HG02759 (cell line): ENCODE results near the gene CDH22.

ENCODE experiments used
- ATAC-seq: cut with Tn5 transposase; IDR thresholded peaks from one replicate; pipeline ENCODE4 v1.9.1; 2021; ENCODE audit warnings: mild to moderate bottlenecking, moderate library complexity; ENCODE audit not compliant: unreplicated experiment

CDH22 gene

GRCh38 chr20:46219190-46219589 lies 89.1 kb downstream of the CDH22 start:
- no peak for ATAC-seq

GRCh38 chr20:46218656-46219055 lies 89.6 kb downstream of the CDH22 start:
- no peak for ATAC-seq

DNA sequence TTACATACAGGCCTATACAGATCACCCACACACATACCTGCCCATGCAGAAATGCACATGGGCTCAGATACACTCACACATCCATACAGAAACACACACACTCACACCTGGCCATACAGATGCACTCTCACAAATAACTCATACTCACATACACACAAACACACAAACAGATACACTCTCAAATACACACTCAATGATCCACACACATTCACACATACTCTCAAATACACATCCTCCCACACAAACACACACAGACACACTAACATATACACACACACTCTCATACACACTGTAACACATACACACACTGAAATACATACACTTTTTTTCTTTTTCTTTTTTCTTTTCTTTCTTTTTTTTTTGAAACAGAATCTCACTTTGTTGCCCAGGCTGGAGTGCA lies 90.7 kb downstream of the CDH22 start:
- ATAC-seq, result no peak

- no peak for ATAC-seq
Observed at GRCh38 chr20:46216770-46217464, 91.4 kb downstream of the CDH22 start.

DNA sequence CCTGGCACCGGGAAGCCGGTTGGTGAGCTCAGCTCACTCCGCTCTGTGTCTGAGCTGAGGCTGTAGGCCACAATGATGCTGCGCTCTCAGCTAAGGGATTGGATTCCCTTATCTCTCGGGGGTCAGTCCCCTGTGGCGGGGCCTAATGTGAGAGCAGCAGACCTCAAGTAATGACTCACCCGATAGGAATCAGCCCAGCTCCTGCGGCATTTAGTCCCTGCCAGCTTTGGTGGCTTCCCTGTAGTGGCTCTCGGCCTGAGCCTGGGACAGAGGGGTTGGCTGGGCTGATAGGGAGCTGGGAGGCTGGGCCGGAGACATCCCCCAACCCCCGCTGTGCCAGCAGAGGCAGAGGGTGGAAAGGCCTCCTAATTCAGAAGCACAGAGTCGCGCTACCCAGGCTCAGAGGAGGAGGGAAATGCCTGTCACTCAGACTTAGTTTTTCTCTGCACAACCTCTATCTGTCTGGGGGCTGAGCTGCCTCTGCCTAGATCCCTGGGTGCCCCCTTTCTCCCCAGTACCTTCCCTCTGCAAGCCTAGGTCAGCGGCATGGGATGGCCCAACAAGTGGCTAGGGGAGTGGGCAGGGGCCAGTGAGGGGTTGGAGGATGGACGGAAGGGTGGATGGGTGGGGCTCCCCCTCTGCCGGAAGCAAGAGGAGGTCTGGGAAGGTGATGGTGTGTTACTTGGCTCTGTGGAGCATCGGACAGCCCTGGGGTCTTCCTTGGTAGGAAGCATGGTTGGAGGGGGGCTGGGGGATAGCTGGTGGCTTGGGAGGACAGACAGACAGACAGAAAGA lies 92.2 kb downstream of the CDH22 start:
- no peak for ATAC-seq

DNA sequence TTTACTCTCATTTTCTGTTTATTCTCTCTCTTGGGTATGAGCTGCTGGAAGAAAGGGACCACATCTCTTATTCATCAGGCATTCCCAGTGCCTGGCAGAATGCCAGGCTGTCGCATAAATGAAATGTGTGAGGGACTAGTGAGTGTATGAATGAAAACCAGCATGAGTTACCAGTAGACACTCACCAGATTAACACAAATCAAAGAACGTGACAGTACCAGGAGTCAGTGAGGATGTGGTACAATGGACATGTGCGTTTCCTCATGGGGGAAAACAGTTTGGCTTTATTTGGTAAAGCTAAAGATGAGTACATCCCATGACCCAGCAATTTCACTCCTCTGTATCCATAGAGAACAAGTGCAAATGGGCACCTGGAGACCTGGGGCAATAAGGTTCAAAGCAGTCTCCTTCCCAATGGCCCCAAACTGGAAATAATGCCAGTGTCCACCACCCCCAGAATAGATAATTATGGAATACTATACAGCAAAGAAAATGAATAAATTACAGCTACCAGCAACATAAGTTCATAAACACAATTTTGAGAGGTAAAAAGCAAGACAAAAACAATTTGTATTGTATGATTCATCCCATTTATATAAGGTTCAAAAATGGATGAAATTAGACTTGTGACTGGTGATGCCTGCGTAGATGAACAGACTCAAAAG lies 93.3 kb downstream of the CDH22 start:
- ATAC-seq, result no peak

DNA sequence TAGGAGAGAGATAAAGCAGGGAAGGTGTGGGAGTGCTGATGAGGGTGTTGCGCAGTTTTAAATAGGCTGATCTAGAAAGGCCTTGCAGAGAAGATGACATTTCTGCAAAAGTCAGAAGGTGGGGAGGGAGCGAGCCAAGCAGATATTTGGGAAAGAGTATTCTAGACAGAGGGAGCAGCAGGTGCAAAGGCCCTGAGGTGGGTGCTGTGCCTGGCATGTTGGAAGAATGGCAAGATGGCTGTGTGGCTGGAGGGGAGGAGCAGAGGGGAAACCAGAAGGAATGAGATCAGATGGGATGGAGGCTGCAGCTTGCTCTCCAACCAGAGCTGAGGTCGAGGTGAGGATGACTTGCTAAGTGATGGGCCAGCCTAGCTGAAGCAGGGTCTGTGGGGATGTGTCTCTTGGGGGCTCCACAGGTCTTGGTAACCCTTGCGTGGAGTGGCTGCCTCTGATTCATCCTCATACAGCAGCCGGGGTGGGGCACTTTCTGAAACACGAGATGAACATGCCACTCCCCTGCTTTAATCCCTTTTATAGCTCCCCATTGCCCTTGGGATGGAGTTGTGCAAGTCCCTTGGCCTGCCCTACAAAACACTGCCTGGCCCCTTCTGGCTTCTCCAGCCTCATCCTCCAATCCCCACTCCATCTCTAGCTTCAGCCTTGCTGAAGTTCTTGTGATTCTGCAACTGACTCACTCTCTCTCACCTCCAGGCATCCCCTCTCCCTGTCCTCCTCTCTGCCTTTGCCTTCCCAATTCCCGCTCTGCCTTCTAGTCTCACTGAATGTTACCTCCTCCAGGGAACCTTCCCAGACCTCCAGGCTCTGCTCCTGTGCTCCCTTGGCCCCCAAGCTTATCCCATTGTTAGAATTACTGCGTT lies 94.1 kb downstream of the CDH22 start:
- ATAC-seq, result no peak

GRCh38 chr20:46212876-46213275 lies 95.4 kb downstream of the CDH22 start:
- no peak for ATAC-seq

DNA sequence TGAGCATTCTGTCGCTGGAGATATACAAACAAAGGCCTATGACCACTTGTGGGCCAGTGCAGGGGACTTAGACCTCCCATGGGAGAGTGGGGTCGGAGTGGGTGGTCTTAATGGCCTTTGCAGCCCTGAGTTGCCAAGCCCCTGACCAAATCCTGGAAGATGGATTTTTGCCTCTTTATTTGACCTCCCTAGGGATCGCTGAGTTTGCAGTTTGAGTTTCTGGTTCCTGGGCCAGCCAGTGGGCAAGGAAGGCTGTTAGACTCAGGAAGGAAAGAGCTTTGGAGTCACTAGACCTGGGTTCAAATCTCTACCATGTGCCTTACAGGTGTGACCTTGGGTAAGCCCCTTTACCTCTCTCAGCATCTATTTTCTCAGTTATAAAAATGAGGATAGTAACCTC lies 96.0 kb downstream of the CDH22 start:
- no peak for ATAC-seq

DNA sequence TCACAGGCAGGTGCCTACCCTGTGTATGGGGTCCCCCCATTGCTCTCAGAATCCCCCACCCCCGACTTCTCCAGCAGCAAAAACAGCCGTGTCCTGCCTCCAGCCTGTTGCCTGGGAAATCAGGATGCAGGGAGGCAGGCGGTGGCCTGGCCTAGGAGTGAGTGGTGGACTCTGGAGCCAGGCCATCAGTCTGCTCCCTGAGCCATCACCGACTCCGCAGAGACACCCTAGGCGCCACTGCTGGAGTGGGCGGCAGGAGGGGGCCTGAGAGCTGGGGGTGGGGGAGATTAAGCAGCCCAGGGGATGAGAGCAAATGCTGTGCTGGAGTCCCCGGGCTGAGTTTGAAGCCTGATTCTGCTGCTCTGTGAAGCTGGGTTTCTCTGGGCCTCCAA lies 97.0 kb downstream of the CDH22 start:
- no peak for ATAC-seq

GRCh38 chr20:46210672-46211330 lies 97.5 kb downstream of the CDH22 start:
- no peak for ATAC-seq

DNA sequence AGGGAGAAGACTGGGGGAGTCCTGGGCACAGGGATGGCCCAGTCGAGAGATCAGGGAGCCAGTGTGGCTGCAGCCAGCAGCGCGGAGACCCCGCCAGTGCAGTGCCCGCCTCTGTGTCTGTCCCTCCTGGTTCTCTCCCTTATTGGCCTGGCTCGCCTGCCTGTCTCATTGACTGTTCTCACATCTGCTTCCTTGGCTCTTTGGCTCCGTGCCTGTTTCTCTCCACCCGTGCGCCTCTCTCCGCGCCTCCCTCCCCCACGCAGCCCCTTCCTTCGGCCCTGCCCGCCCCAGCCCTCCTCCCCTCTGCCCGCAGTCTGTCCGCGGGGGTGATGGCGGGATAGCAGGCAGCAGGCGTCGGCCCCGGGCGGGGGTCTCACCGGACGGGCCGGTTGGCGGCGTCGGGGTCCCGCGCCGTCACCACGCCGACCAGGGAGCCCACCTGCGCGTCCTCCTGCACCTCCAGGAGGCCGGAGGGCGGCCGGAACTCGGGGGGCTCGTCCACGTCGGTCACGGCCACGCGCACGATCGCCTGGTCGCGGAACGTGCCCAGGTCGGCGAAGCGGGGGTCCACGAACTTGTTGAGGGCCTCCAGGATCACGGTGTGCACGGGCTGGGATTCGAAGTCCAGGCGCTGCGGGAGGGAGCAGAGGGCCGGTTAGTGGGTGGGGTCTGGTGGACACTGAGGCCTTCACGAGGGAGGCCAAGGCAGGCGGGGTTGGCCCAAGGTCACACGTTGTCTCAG lies 98.2 kb downstream of the CDH22 start:
- ATAC-seq, result no peak

GRCh38 chr20:46207793-46208192 lies 100.5 kb downstream of the CDH22 start:
- ATAC-seq, result no peak

DNA sequence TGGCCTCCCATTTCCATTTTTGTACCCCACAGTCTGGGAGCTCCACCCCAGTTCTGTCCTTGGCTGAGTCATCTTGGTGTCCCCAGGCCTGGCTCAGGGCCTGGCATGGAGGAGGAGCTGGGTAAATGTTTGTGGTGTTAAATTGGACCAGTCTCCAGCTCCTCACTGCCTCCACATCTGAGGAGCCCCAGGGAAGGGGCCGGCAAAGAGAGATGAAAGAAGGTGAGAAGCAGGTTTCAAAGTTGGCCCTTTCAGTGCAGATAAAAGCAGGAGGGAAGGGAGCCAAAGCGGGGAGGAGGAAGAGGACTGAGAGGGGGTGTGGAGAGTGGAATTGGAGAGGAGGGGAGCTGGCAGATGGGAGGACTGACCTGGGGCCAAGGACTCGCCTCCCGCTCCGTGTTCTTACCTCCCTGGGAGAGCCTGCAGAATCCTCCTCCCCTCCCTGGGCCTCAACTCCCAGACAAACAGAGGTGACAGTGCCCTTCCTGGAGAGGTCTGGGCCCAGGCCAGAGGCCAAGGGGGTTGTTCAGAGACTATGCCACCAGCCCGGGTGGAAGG lies 101.2 kb downstream of the CDH22 start:
- no peak for ATAC-seq

DNA sequence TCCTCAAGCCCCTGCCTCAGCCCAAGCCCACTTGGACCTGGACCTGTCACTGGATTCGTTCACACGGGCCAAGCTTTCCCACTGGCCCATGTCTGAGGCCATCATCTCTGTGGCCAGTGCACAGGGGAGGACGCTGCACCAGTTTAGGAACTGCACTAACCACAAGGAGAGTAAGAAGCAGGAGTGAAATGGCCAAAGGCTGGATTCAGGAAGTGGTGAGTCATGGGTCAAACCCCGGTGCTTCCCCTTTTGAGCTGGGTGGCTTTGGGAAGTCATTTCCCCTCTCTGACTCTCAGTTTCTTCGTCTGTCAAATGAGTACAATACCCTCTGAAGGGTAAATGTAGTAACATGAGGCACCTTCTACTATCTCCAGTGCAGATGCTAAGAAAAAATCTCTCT lies 102.3 kb downstream of the CDH22 start:
- no peak for ATAC-seq

GRCh38 chr20:46205349-46205748 lies 102.9 kb downstream of the CDH22 start:
- no peak for ATAC-seq

DNA sequence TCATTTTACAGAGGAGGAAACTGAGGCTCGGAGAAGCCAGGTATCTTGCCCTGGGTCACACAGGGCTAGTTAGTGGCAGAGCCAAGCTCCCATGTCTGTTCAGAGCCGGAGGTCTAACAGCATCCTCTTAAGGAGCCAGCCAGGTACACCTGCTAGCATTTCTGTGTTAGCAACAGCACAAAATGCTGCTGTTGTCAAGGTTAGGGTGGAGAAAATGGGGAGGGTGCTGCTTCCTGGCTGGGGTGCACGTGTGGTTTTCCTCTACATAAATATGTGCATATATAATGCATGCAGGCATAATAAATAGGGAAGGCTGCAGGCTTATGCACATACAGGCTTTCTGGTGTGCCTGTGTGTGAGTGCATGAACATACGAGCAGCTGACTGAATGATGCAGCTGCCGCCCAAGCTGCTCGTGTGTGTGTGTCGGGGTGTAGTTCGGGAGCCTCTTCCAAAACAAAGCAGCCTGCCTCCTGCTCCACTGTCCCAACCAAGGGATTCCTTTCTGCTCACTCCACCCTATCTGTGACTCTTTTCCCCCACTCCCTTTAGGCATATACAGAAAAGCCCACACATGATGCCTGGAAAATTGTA lies 103.6 kb downstream of the CDH22 start:
- no peak for ATAC-seq

- ATAC-seq, result no peak
Observed at GRCh38 chr20:46203510-46203837, 104.8 kb downstream of the CDH22 start.

DNA sequence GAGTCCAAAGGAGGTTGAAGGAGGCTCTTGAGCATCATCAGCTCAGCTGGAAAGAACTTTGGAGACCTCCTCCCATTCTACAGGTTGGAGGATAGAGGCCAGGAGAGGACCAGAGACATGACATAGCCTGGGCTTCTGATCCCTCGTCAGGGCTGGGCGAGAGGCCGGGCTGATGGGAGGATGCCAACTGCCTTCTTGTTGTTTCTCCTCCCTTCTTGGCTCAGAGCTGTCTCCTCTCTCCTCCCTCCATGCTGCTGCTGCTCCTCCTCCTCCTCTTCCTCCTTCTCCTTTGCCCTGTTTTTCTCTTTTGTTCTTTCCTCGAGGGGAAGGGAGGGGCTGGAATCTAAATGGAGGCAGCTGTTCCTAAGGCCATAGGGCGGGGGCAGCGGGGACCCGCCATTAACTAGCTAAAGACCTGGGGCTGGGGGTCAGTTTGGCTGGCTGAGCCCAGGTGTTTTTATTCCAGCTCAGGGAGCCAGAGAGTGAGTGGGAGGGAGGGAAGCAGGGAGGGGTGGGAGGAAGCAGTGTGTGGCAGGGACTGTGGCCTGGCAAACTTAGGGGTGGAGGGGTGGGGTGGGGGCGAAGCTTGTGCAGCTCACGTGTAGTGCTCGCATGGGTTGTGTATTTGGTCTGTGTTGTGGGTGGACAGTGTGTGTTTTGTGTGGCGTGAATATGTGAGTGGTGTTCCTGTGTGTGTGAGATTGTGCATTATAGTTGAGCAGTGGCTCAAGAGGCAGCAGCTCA lies 105.4 kb downstream of the CDH22 start:
- no peak for ATAC-seq
